Measurements from ENCODE around the gene MESD.
"Not testable (repeated sequence)": the region's sequence is repeated elsewhere in the genome, so short reads cannot be mapped to it uniquely, and the experiment has no call there.

MESD gene

DNA sequence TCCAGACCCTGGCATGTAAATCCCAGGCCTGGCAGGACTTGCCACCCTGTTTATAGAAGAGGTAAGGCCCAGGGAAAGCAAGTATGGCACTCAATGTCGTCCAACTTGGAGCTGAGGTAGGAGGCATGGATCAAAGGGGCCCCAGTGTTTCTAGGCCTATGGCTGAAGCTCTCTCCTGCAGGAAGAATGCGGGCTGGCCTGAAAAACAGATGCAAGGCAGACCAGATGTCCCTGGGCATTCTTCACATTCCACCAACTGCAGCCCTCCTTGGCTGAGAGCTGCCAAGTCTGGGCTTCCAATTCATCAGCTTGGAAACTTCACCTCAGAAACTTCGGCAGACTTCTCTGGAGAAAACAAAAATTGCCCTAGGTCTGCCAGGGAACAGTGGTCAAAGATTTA, 22.2 kb downstream of the MESD start:
- peaks cover 12% of the 10 kb centered on the region for H3K4me1 ChIP-seq (ENCODE audit: control insufficient read depth, insufficient read depth, low read length)
- H3K36me3 ChIP-seq (ENCODE audit: control insufficient read depth, insufficient read depth, low read length): no peaks in the 10 kb centered on the region
- no peaks in the 10 kb centered on the region for H3K9me3 ChIP-seq (ENCODE audit: control insufficient read depth, low read length)
- H3K27me3 ChIP-seq (ENCODE audit: control insufficient read depth, insufficient read depth, low read length, poor library complexity, severe bottlenecking): no peaks in the 10 kb centered on the region
- H3K4me3 ChIP-seq (ENCODE audit: insufficient read depth, low read depth, low read length): no peak overlapping the region
- no peak overlapping the region for H3K27ac ChIP-seq (ENCODE audit: insufficient read depth, low read depth, low read length, poor library complexity, severe bottlenecking)
- 54% methylated on average over 3 of the region's 3 CpGs for WGBS, 2 experiments

GRCh38 chr15:80966431-80967197, 23.0 kb downstream of the MESD start:
- peaks cover 12% of the 10 kb centered on the region for H3K4me1 ChIP-seq (ENCODE audit: control insufficient read depth, insufficient read depth, low read length)
- H3K9me3 ChIP-seq (ENCODE audit: control insufficient read depth, low read length): no peaks in the 10 kb centered on the region
- H3K27me3 ChIP-seq (ENCODE audit: control insufficient read depth, insufficient read depth, low read length, poor library complexity, severe bottlenecking): no peaks in the 10 kb centered on the region
- no peaks in the 10 kb centered on the region for H3K36me3 ChIP-seq (ENCODE audit: control insufficient read depth, insufficient read depth, low read length)
- H3K4me3 ChIP-seq (ENCODE audit: insufficient read depth, low read depth, low read length): no peak overlapping the region
- no peak overlapping the region for H3K27ac ChIP-seq (ENCODE audit: insufficient read depth, low read depth, low read length, poor library complexity, severe bottlenecking)
- WGBS, 2 experiments: 91 to 92% methylated on average over 8 of the region's 8 CpGs

GRCh38 chr15:80965454-80965853, 24.2 kb downstream of the MESD start:
- not testable (repeated sequence) for H3K4me3 ChIP-seq (ENCODE audit: insufficient read depth, low read depth, low read length); H3K27ac ChIP-seq (ENCODE audit: insufficient read depth, low read depth, low read length, poor library complexity, severe bottlenecking); H3K27me3 ChIP-seq (ENCODE audit: control insufficient read depth, insufficient read depth, low read length, poor library complexity, severe bottlenecking); H3K9me3 ChIP-seq (ENCODE audit: control insufficient read depth, low read length); H3K36me3 ChIP-seq (ENCODE audit: control insufficient read depth, insufficient read depth, low read length)
- H3K4me1 ChIP-seq (ENCODE audit: control insufficient read depth, insufficient read depth, low read length): peaks cover 12% of the 10 kb centered on the region

- H3K36me3 ChIP-seq (ENCODE audit: control insufficient read depth, insufficient read depth, low read length): no peaks in the 10 kb centered on the region
- H3K9me3 ChIP-seq (ENCODE audit: control insufficient read depth, low read length): no peaks in the 10 kb centered on the region
- H3K27ac ChIP-seq (ENCODE audit: insufficient read depth, low read depth, low read length, poor library complexity, severe bottlenecking): no peak overlapping the region
- H3K27me3 ChIP-seq (ENCODE audit: control insufficient read depth, insufficient read depth, low read length, poor library complexity, severe bottlenecking): no peaks in the 10 kb centered on the region
- 96 to 97% methylated on average over 9 of the region's 9 CpGs for WGBS, 2 experiments
- H3K4me3 ChIP-seq (ENCODE audit: insufficient read depth, low read depth, low read length): no peak overlapping the region
- peaks cover 9% of the 10 kb centered on the region for H3K4me1 ChIP-seq (ENCODE audit: control insufficient read depth, insufficient read depth, low read length)
These were observed 30.7 kb downstream of the MESD start for GRCh38 chr15:80958818-80959495.

DNA sequence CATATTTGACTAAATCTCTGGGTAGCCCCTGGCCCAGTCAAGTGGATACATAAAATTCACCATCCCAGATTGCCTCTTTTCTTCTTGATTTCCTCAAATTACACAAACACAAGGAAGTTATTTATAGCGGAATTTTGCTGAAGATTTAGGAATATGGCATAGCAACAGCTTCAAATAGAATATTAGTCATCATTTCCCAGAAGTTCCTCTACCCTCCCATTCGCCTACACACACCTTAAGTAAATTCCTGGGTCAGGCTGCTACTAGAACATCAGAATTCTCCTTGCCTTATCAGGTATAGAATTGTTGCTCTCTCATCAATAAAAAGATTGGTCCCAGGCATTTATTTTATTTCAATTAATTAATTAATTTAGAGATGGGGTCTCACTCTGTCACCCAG, 31.6 kb downstream of the MESD start:
- no peak overlapping the region for H3K4me3 ChIP-seq (ENCODE audit: insufficient read depth, low read depth, low read length)
- 97 to 100% methylated on average over 2 of the region's 2 CpGs for WGBS, 2 experiments
- H3K36me3 ChIP-seq (ENCODE audit: control insufficient read depth, insufficient read depth, low read length): no peaks in the 10 kb centered on the region
- H3K27ac ChIP-seq (ENCODE audit: insufficient read depth, low read depth, low read length, poor library complexity, severe bottlenecking): no peak overlapping the region
- peaks cover 12% of the 10 kb centered on the region for H3K4me1 ChIP-seq (ENCODE audit: control insufficient read depth, insufficient read depth, low read length)
- no peaks in the 10 kb centered on the region for H3K9me3 ChIP-seq (ENCODE audit: control insufficient read depth, low read length)
- H3K27me3 ChIP-seq (ENCODE audit: control insufficient read depth, insufficient read depth, low read length, poor library complexity, severe bottlenecking): no peaks in the 10 kb centered on the region

DNA sequence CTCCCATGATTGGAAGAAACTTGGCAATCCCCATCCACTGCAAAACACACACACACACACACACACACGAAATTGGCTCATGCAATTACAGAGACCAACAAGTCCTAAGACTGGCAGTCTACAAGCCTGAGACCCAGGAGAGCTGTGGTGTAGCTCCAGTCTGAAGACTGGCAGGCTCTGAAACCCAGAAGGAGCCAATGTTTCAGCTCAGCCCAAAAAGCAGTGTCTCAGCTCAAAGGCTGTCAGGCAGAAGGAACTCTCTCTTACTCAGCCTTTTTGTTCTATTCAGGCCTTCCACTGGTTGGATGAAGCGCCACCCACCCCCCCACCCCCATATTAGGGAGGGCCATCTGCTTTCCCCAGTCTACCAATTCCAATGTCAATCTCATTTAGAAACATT, 32.1 kb downstream of the MESD start:
- no peaks in the 10 kb centered on the region for H3K27me3 ChIP-seq (ENCODE audit: control insufficient read depth, insufficient read depth, low read length, poor library complexity, severe bottlenecking)
- H3K4me3 ChIP-seq (ENCODE audit: insufficient read depth, low read depth, low read length): no peak overlapping the region
- H3K4me1 ChIP-seq (ENCODE audit: control insufficient read depth, insufficient read depth, low read length): peaks cover 12% of the 10 kb centered on the region
- no peaks in the 10 kb centered on the region for H3K9me3 ChIP-seq (ENCODE audit: control insufficient read depth, low read length)
- WGBS, 2 experiments: 72 to 76% methylated on average over 2 of the region's 2 CpGs
- no peaks in the 10 kb centered on the region for H3K36me3 ChIP-seq (ENCODE audit: control insufficient read depth, insufficient read depth, low read length)
- no peak overlapping the region for H3K27ac ChIP-seq (ENCODE audit: insufficient read depth, low read depth, low read length, poor library complexity, severe bottlenecking)

DNA sequence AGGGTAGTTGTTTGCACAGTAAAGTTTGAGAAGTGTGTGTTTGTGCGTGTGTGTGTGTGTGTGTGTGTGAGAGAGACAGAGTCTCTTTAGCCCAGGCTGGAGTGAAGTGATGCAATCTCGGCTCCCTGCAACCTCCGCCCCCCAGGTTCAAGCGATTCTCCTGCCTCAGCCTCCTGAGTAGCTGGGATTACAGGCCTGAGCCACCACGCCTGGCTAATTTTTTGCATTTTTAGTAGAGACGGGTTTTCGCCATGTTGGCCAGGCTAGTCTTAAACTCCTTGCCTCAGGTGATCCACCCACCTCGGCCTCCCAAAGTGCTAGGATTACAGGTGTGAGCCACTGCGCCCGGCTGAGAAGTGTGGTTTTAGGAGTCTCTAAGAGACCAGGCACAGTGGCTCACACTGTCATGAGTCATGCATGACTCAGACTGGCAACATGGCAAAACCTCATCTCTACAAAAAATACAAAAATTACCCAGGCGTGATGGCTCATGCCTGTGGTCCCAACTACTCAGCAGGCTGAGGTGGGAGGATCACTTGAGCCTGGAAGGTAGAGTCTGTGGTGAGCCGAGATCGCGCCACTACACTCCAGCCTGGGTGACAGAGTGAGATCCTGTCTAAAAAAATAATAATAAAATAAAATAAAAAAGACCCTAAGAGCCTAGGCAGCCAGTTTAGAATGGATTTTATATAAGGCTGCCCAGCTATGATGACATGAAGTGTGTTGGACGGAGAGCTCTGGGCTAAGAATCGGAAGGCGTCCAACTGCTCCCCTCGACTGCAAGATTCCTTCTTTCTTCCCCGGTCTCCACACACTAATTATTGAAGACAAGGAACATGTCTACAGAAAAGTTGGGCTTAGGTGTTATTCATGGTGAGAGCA, 33.8 kb downstream of the MESD start:
- H3K4me3 ChIP-seq (ENCODE audit: insufficient read depth, low read depth, low read length); H3K36me3 ChIP-seq (ENCODE audit: control insufficient read depth, insufficient read depth, low read length); H3K27ac ChIP-seq (ENCODE audit: insufficient read depth, low read depth, low read length, poor library complexity, severe bottlenecking); H3K9me3 ChIP-seq (ENCODE audit: control insufficient read depth, low read length); H3K27me3 ChIP-seq (ENCODE audit: control insufficient read depth, insufficient read depth, low read length, poor library complexity, severe bottlenecking): not testable (repeated sequence)
- 92% methylated on average over 16 to 18 of the region's 19 CpGs for WGBS, 2 experiments
- H3K4me1 ChIP-seq (ENCODE audit: control insufficient read depth, insufficient read depth, low read length): peaks cover 12% of the 10 kb centered on the region

DNA sequence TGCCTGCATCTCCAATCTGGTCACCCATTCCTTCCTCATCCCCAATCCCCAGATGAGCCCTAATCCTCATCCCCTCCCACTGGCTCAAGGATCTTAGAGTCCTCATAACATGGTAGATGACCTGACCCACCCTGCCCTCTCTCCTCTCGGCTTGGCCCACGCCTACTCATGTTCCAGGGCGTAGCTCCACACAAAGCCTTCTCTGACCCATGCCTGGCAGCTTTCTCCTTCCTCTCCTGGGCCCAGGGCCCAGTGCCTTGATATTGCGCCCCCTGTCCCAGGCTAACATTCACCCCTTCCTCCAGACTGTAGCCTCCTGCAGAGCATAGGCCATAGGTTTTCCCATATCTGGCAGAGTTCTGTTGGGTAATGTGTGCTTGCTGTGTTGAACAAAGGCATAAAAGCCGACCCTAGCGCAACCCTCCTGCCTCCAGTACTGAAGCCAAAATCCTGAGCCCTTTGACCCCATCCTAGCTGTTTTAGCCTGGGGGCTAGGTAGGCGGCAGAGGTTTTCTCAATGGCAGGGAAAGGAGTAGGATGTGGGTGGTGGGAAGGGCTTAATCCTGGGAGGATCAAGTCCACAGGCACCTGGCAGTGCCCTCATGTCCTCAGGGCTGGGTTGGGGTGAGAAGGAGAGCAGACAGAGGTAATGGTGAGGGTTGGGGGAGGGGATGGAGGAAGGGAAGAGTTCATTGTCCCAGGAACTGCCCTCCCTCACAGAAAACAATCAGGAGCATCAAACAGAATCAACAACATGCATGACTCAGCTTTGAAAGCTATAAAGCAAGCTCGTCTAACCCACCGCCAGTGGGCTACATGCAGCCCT, 35.5 kb downstream of the MESD start:
- no peaks in the 10 kb centered on the region for H3K9me3 ChIP-seq (ENCODE audit: control insufficient read depth, low read length)
- H3K4me3 ChIP-seq (ENCODE audit: insufficient read depth, low read depth, low read length): no peak overlapping the region
- H3K27me3 ChIP-seq (ENCODE audit: control insufficient read depth, insufficient read depth, low read length, poor library complexity, severe bottlenecking): no peaks in the 10 kb centered on the region
- WGBS, 2 experiments: 78 to 83% methylated on average over 9 of the region's 9 CpGs
- peaks cover 12% of the 10 kb centered on the region for H3K4me1 ChIP-seq (ENCODE audit: control insufficient read depth, insufficient read depth, low read length)
- no peaks in the 10 kb centered on the region for H3K36me3 ChIP-seq (ENCODE audit: control insufficient read depth, insufficient read depth, low read length)
- no peak overlapping the region for H3K27ac ChIP-seq (ENCODE audit: insufficient read depth, low read depth, low read length, poor library complexity, severe bottlenecking)

GRCh38 chr15:80953001-80953952, 36.3 kb downstream of the MESD start:
- WGBS, 2 experiments: 93 to 94% methylated on average over 12 of the region's 12 CpGs
- no peak overlapping the region for H3K4me3 ChIP-seq (ENCODE audit: insufficient read depth, low read depth, low read length)

More at GRCh38 chr15:80953001-80953952, 36.3 kb downstream of the MESD start:
- peaks cover 12% of the 10 kb centered on the region for H3K4me1 ChIP-seq (ENCODE audit: control insufficient read depth, insufficient read depth, low read length)
- H3K27ac ChIP-seq (ENCODE audit: insufficient read depth, low read depth, low read length, poor library complexity, severe bottlenecking): no peak overlapping the region
- H3K27me3 ChIP-seq (ENCODE audit: control insufficient read depth, insufficient read depth, low read length, poor library complexity, severe bottlenecking): no peaks in the 10 kb centered on the region
- no peaks in the 10 kb centered on the region for H3K36me3 ChIP-seq (ENCODE audit: control insufficient read depth, insufficient read depth, low read length)
- no peaks in the 10 kb centered on the region for H3K9me3 ChIP-seq (ENCODE audit: control insufficient read depth, low read length)
